ENCODE measurements around the gene FHAD1. TPM values are rescaled to one million over a fixed set of nuclear protein-coding genes. Genes with fewer than 3 reads are reported as not detected.

Gene FHAD1
- total and polyA plus RNA-seq, 4 donors: under 0.01 to 0.13 (median 0.05) TPM; not detected in 1

- H3K27me3 ChIP-seq (ENCODE audit: control insufficient read depth in 4 of 4, insufficient read depth in 4 of 4, low read length in 3 of 4): peaks cover 0 to 4% (median 0%) of the 10 kb centered on the region in 4 donors
- DNase-seq (ENCODE audit: low spot score): peak; percentile 45
- no peaks in the 10 kb centered on the region for H3K36me3 ChIP-seq (ENCODE audit: control insufficient read depth in 4 of 4, insufficient read depth in 3 of 4, low read depth in 1 of 4, low read length in 3 of 4)
- no peak overlapping the region for H3K4me3 ChIP-seq (ENCODE audit: low read depth in 1 of 3, low read length in 3 of 3)
- TF ChIP-seq, protein P1, sequence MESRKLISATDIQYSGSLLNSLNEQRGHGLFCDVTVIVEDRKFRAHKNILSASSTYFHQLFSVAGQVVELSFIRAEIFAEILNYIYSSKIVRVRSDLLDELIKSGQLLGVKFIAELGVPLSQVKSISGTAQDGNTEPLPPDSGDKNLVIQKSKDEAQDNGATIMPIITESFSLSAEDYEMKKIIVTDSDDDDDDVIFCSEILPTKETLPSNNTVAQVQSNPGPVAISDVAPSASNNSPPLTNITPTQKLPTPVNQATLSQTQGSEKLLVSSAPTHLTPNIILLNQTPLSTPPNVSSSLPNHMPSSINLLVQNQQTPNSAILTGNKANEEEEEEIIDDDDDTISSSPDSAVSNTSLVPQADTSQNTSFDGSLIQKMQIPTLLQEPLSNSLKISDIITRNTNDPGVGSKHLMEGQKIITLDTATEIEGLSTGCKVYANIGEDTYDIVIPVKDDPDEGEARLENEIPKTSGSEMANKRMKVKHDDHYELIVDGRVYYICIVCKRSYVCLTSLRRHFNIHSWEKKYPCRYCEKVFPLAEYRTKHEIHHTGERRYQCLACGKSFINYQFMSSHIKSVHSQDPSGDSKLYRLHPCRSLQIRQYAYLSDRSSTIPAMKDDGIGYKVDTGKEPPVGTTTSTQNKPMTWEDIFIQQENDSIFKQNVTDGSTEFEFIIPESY (IDR thresholded peaks at IDR 0.05): no peak
- TF ChIP-seq HNF4A (conservative IDR thresholded peaks at IDR 0.05) (no peak), TAF1 (conservative IDR thresholded peaks at IDR 0.05) (no peak), REST (IDR thresholded peaks at IDR 0.05) (no peak), YY1 (IDR thresholded peaks at IDR 0.05) (no peak), FOXA1 (IDR thresholded peaks at IDR 0.05) (no peak), JUND (IDR thresholded peaks at IDR 0.05) (peak; percentile 56), ATF3 (IDR thresholded peaks at IDR 0.05) (no peak), FOXA2 (IDR thresholded peaks at IDR 0.05) (no peak), RAD21 (IDR thresholded peaks at IDR 0.05) (peak; percentile 89 to 91)
- TF ChIP-seq, protein P2, sequence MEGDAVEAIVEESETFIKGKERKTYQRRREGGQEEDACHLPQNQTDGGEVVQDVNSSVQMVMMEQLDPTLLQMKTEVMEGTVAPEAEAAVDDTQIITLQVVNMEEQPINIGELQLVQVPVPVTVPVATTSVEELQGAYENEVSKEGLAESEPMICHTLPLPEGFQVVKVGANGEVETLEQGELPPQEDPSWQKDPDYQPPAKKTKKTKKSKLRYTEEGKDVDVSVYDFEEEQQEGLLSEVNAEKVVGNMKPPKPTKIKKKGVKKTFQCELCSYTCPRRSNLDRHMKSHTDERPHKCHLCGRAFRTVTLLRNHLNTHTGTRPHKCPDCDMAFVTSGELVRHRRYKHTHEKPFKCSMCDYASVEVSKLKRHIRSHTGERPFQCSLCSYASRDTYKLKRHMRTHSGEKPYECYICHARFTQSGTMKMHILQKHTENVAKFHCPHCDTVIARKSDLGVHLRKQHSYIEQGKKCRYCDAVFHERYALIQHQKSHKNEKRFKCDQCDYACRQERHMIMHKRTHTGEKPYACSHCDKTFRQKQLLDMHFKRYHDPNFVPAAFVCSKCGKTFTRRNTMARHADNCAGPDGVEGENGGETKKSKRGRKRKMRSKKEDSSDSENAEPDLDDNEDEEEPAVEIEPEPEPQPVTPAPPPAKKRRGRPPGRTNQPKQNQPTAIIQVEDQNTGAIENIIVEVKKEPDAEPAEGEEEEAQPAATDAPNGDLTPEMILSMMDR (IDR thresholded peaks at IDR 0.05; ENCODE audit: low read depth, low read length, missing input control): peak; percentile 74
- H3K9me3 ChIP-seq (ENCODE audit: control insufficient read depth in 4 of 4, low read length in 3 of 4): no peaks in the 10 kb centered on the region
- WGBS: 35% methylated on average over 26 of the region's 26 CpGs
- no peak overlapping the region for H3K9ac ChIP-seq (ENCODE audit: low read depth in 1 of 2, low read length in 2 of 2)
- peaks cover 0 to 3% (median 1%) of the 10 kb centered on the region in 4 donors for H3K4me1 ChIP-seq (ENCODE audit: control insufficient read depth in 4 of 4, insufficient read depth in 4 of 4, low read length in 3 of 4)
- no peak overlapping the region for H3K27ac ChIP-seq (ENCODE audit: low read depth in 1 of 2, low read length in 2 of 2)
Measured at GRCh38 chr1:15272009-15272781, 25.2 kb downstream of the FHAD1 start.

DNA sequence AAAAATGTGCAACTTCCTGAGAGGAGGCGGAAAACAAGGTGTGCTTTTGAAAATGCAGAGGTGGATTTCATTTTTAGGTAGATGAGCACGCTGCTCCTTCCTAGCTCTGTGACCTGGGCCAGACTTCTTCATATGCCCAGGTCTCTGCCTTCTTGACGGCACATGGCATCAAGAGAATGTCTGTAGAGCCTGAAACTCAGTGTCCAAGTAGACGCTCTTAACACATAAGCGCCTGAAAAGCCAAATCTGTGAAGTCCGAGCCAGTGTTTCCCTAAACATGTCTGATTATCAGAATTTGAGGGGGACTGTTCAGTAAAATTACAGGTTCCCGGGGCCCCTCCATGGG lies 25.7 kb downstream of the FHAD1 start:
- H3K4me3 ChIP-seq (ENCODE audit: low read depth in 1 of 3, low read length in 3 of 3): no peak overlapping the region
- H3K36me3 ChIP-seq (ENCODE audit: control insufficient read depth in 4 of 4, insufficient read depth in 3 of 4, low read depth in 1 of 4, low read length in 3 of 4): no peaks in the 10 kb centered on the region
- no peaks in the 10 kb centered on the region for H3K9me3 ChIP-seq (ENCODE audit: control insufficient read depth in 4 of 4, low read length in 3 of 4)
- peaks cover 0 to 3% (median 1%) of the 10 kb centered on the region in 4 donors for H3K4me1 ChIP-seq (ENCODE audit: control insufficient read depth in 4 of 4, insufficient read depth in 4 of 4, low read length in 3 of 4)
- DNase-seq (ENCODE audit: low spot score): no peak
- 48% methylated on average over 7 of the region's 7 CpGs for WGBS
- H3K27me3 ChIP-seq (ENCODE audit: control insufficient read depth in 4 of 4, insufficient read depth in 4 of 4, low read length in 3 of 4): peaks cover 0 to 4% (median 0%) of the 10 kb centered on the region in 4 donors
- H3K9ac ChIP-seq (ENCODE audit: low read depth in 1 of 2, low read length in 2 of 2): no peak overlapping the region
- no peak overlapping the region for H3K27ac ChIP-seq (ENCODE audit: low read depth in 1 of 2, low read length in 2 of 2)
- TF ChIP-seq FOXA2 (IDR thresholded peaks at IDR 0.05) (no peak), JUND (IDR thresholded peaks at IDR 0.05) (no peak), SP1 (IDR thresholded peaks at IDR 0.05) (no peak), REST (IDR thresholded peaks at IDR 0.05) (no peak), GABPA (IDR thresholded peaks at IDR 0.05 in 1 of 2, conservative IDR thresholded peaks at IDR 0.05 in 1 of 2) (no peak), EGR1 (IDR thresholded peaks at IDR 0.05; ENCODE audit: low read depth in 2 of 2) (no peak), MAX (IDR thresholded peaks at IDR 0.05) (no peak), HNF4G (IDR thresholded peaks at IDR 0.05) (no peak), NR2F2 (IDR thresholded peaks at IDR 0.05) (no peak), HNF4A (conservative IDR thresholded peaks at IDR 0.05) (no peak), ATF3 (IDR thresholded peaks at IDR 0.05) (no peak)
- TF ChIP-seq, protein P1 (IDR thresholded peaks at IDR 0.05): no peak

Measured in liver (tissue), 9 donors.